Neural progenitor cell (in vitro differentiated cells): Measurements from ENCODE around the gene DCTN2. TPM values are rescaled to one million over a fixed set of nuclear protein-coding genes. Genes with fewer than 3 reads are reported as not detected.
A peak's percentile ranks its signal among the peaks of the same experiment; 100 is the strongest.

Experiments
- DNase-seq: peaks from one replicate; pipeline ENCODE4 v3.0.0-alpha.2; 2016; ENCODE audit warnings: low spot score
- H2AFZ ChIP-seq: fragments of 200-600 bp; sonication (generic); replicated peaks from 2 replicates; pipeline ENCODE4 v1.6.1; 2016; ENCODE audit warnings: antibody characterized with exemption
- H3F3A ChIP-seq: fragments of 200-600 bp; sonication (generic); 2 replicates; pipeline ENCODE4 v1.6.1; 2016; ENCODE audit warnings: antibody characterized with exemption, low read depth
- H3K27ac ChIP-seq: fragments of 200-600 bp; sonication (generic); 2 replicates; pipeline ENCODE4 v1.5.1; 2016; ENCODE audit warnings: mild to moderate bottlenecking
- H3K27me3 ChIP-seq: fragments of 200-600 bp; sonication (generic); 2 replicates; pipeline ENCODE4 v1.6.1; 2016; ENCODE audit warnings: mild to moderate bottlenecking, moderate library complexity
- H3K36me3 ChIP-seq: fragments of 200-600 bp; sonication (generic); 2 replicates; pipeline ENCODE4 v1.5.1; 2016
- H3K4me1 ChIP-seq: fragments of 200-600 bp; sonication (generic); 2 replicates; pipeline ENCODE4 v1.6.1; 2016; ENCODE audit warnings: mixed run types
- H3K4me2 ChIP-seq: fragments of 200-600 bp; sonication (generic); 2 replicates; pipeline ENCODE4 v1.6.1; 2016
- H3K4me3 ChIP-seq: fragments of 200-600 bp; sonication (generic); 2 replicates; pipeline ENCODE4 v1.5.1; 2016
- H3K79me2 ChIP-seq: fragments of 200-600 bp; sonication (generic); 2 replicates; pipeline ENCODE4 v1.6.1; 2016; ENCODE audit warnings: low read depth
- H3K9ac ChIP-seq: fragments of 200-600 bp; sonication (generic); 2 replicates; pipeline ENCODE4 v1.6.1; 2016
- H3K9me3 ChIP-seq: fragments of 200-600 bp; sonication (generic); 2 replicates; pipeline ENCODE4 v1.5.1; 2016; ENCODE audit warnings: low read depth
- H4K20me1 ChIP-seq: fragments of 200-600 bp; sonication (generic); 2 replicates; pipeline ENCODE4 v1.6.1; 2016; ENCODE audit warnings: low read depth
- H3K27ac Mint-ChIP-seq: 3 replicates; pipeline ENCODE4 v1.8.0; 2021; ENCODE audit warnings: mixed read lengths
- H3K27me3 Mint-ChIP-seq: 2 replicates; pipeline ENCODE4 v1.8.0; 2022; ENCODE audit warnings: low read depth, mild to moderate bottlenecking, inconsistent platforms, moderate library complexity, mixed read lengths; ENCODE audit not compliant: insufficient read depth
- H3K36me3 Mint-ChIP-seq: 3 replicates; pipeline ENCODE4 v1.8.0; 2021; ENCODE audit warnings: mixed read lengths
- H3K4me1 Mint-ChIP-seq: 3 replicates; pipeline ENCODE4 v1.8.0; 2021; ENCODE audit warnings: mixed read lengths
- H3K4me3 Mint-ChIP-seq: 3 replicates; pipeline ENCODE4 v1.8.0; 2021; ENCODE audit warnings: mild to moderate bottlenecking, moderate library complexity, mixed read lengths
- H3K9me3 Mint-ChIP-seq: 3 replicates; pipeline ENCODE4 v1.8.0; 2020; ENCODE audit warnings: mixed read lengths
- EZH2 ChIP-seq: fragments of 200-600 bp; sonication (generic); IDR thresholded peaks from 2 replicates; pipeline ENCODE4 v1.6.1; 2017; ENCODE audit warnings: antibody characterized with exemption, mild to moderate bottlenecking, moderate library complexity
- EZH2phosphoT487 ChIP-seq: fragments of 200-600 bp; sonication (generic); IDR thresholded peaks from 2 replicates; pipeline ENCODE4 v1.6.1; 2017; ENCODE audit warnings: antibody characterized with exemption
- total RNA-seq: library from RNA; depleted of rRNA; stranded (reverse); fragments of >200 nt; gene quantifications from 2 replicates; pipeline ENCODE4 v1.2.3, GENCODE V29; 2015; ENCODE audit warnings: low replicate concordance
- TF ChIP-seq, protein P1 (sequence below): fragments of 200-600 bp; sonication (generic); IDR thresholded peaks from 2 replicates; pipeline ENCODE4 v1.5.1; 2017; ENCODE audit warnings: antibody characterized with exemption, mild to moderate bottlenecking

DCTN2 gene
- total RNA-seq, 1 donor from 2014 or later = 147 TPM

GRCh38 chr12:57491393-57492280 lies 55.4 kb downstream of the DCTN2 start:
- no peak overlapping the region for H3K4me2 ChIP-seq
- Mint-ChIP-seq H3K27ac (no peak overlapping the region), H3K36me3 (peaks cover 29% of the 10 kb centered on the region), H3K9me3 (no peaks in the 10 kb centered on the region), H3K27me3 (no peaks in the 10 kb centered on the region), H3K4me1 (peaks cover 13% of the 10 kb centered on the region), H3K4me3 (peak overlapping the region; percentile 6)
- H3K4me1 ChIP-seq = peaks cover 5% of the 10 kb centered on the region
- no peaks in the 10 kb centered on the region for H4K20me1 ChIP-seq
- no peaks in the 10 kb centered on the region for H3K9me3 ChIP-seq
- H2AFZ ChIP-seq = no peak overlapping the region
- no peak overlapping the region for H3K27ac ChIP-seq
- H3F3A ChIP-seq = peaks cover 42% of the 10 kb centered on the region
- no peaks in the 10 kb centered on the region for H3K27me3 ChIP-seq
- H3K4me3 ChIP-seq = no peak overlapping the region
- H3K79me2 ChIP-seq = peaks cover 20% of the 10 kb centered on the region
- no peak for DNase-seq
- H3K36me3 ChIP-seq = peaks cover 11% of the 10 kb centered on the region
- TF ChIP-seq EZH2 (no peak), EZH2phosphoT487 (no peak)
- TF ChIP-seq, protein P1, sequence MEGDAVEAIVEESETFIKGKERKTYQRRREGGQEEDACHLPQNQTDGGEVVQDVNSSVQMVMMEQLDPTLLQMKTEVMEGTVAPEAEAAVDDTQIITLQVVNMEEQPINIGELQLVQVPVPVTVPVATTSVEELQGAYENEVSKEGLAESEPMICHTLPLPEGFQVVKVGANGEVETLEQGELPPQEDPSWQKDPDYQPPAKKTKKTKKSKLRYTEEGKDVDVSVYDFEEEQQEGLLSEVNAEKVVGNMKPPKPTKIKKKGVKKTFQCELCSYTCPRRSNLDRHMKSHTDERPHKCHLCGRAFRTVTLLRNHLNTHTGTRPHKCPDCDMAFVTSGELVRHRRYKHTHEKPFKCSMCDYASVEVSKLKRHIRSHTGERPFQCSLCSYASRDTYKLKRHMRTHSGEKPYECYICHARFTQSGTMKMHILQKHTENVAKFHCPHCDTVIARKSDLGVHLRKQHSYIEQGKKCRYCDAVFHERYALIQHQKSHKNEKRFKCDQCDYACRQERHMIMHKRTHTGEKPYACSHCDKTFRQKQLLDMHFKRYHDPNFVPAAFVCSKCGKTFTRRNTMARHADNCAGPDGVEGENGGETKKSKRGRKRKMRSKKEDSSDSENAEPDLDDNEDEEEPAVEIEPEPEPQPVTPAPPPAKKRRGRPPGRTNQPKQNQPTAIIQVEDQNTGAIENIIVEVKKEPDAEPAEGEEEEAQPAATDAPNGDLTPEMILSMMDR = peak; percentile 19
- H3K9ac ChIP-seq = no peak overlapping the region

DNA sequence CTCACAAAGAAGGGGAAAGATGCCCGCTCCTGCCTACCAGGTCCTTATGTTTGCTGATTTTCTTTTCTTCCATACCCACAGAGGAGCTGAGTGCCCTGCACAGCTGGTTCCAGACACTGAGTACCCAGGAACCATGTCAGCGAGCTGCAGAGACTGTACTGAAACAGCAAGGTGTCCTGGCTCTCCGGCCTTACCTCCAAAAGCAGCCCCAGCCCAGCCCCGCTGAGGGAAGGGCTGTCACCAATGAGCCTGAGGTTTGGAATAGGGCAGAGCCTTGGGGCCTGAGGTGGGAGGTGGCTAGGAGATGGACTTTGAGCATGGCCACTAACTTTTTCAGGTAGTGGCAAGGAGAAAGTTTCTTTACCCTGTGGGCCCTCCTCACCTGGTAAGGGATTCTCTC lies 56.9 kb downstream of the DCTN2 start:
- no peak for DNase-seq
- peaks cover 42% of the 10 kb centered on the region for H3F3A ChIP-seq
- peaks cover 5% of the 10 kb centered on the region for H3K4me1 ChIP-seq
- H3K4me3 ChIP-seq = no peak overlapping the region
- H3K9ac ChIP-seq = no peak overlapping the region
- H3K4me1 Mint-ChIP-seq = peaks cover 13% of the 10 kb centered on the region
- H3K9me3 Mint-ChIP-seq = no peaks in the 10 kb centered on the region
- H3K27me3 Mint-ChIP-seq = peaks cover 2% of the 10 kb centered on the region
- no peaks in the 10 kb centered on the region for H3K27me3 ChIP-seq
- peaks cover 11% of the 10 kb centered on the region for H3K36me3 ChIP-seq
- peaks cover 29% of the 10 kb centered on the region for H3K36me3 Mint-ChIP-seq
- H3K79me2 ChIP-seq = peaks cover 20% of the 10 kb centered on the region
- H3K9me3 ChIP-seq = no peaks in the 10 kb centered on the region
- no peak overlapping the region for H3K27ac Mint-ChIP-seq
- H2AFZ ChIP-seq = no peak overlapping the region
- no peak overlapping the region for H3K27ac ChIP-seq
- H4K20me1 ChIP-seq = no peaks in the 10 kb centered on the region
- peak overlapping the region; percentile 48 for H3K4me3 Mint-ChIP-seq
- H3K4me2 ChIP-seq = no peak overlapping the region
- TF ChIP-seq EZH2 (no peak), EZH2phosphoT487 (no peak)
- TF ChIP-seq, protein P1 = no peak

DNA sequence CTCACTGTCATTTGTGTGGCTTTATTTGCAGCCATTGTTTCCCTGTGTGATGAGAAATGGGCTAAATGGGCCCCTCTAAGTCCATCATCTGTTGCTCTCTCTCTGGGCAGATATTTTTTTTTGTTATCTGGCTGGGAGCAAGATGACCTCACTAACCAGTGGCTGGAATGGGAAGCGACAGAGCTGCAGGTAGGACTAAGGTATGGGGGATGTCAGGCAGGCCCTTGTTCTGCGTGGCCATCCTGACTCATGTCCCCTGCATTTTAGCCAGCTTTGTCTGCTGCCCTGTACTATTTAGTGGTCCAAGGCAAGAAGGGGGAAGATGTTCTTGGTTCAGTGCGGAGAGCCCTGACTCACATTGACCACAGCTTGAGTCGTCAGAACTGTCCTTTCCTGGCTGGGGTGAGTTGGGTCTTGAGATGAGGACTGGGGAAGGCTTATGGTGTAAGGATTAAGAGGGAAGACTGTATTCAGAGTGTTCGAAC lies 57.8 kb downstream of the DCTN2 start:
- Histone ChIP-seq H3K36me3 (peaks cover 11% of the 10 kb centered on the region), H2AFZ (no peak overlapping the region), H3K79me2 (peaks cover 20% of the 10 kb centered on the region), H3K27me3 (no peaks in the 10 kb centered on the region), H3K9ac (no peak overlapping the region), H4K20me1 (no peaks in the 10 kb centered on the region), H3K4me3 (peak overlapping the region; percentile 93), H3K27ac (no peak overlapping the region), H3F3A (peaks cover 42% of the 10 kb centered on the region), H3K4me1 (peaks cover 5% of the 10 kb centered on the region), H3K4me2 (peak overlapping the region; percentile 97), H3K9me3 (no peaks in the 10 kb centered on the region)
- Mint-ChIP-seq H3K4me1 (peaks cover 13% of the 10 kb centered on the region), H3K9me3 (no peaks in the 10 kb centered on the region), H3K27me3 (peaks cover 2% of the 10 kb centered on the region), H3K36me3 (peaks cover 26% of the 10 kb centered on the region), H3K4me3 (peak overlapping the region; percentile 93), H3K27ac (no peak overlapping the region)
- DNase-seq = no peak
- TF ChIP-seq EZH2 = no peak
- no peak for TF ChIP-seq EZH2phosphoT487
- TF ChIP-seq, protein P1 = no peak
